ENCODE data around the gene REPIN1.

The REPIN1 gene

DNA sequence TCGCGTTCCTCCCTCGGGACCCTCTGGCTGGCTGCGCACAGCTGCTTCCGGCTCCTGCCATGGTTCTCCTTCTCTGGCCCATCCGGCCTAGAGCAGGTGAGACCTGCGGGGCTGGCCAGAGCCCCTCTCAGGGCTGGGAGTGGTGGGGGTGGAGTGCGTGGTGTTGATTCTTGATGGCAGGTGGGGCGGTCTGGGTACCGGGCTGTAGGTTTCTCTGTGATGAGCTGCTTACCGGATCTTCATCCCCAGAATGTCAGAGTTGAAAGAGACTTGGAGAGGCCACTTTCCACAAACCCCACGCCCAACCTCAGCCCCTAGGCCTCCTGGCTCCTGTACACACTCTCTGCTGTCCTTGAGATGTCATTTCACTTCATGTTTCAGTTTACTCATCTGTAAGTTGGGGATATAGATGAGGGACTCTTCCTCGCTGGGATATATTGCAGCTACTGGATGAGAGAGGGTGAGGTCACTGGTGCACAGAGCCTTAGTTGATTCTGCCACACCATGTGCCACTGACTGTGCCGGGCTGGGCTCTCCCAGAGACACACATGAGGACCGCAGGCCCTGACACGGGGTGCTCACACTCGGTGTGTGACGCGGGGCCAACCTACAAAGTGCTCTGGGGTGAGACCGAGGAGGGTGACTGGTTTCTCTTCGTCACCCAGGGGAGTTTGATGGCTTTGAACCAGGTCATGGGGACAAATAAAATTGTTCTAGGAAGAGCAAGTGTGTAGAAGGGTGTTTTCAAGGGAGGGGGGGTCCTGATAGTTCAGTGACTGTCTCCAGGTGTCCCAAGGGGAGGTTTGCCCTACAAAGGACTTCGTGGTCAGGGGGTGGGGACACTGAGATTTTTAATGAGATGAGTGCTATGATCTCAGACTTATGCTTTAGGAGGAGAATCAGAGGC lies 40.0 kb downstream of the REPIN1 start:
- no peak for DNase-seq

DNA sequence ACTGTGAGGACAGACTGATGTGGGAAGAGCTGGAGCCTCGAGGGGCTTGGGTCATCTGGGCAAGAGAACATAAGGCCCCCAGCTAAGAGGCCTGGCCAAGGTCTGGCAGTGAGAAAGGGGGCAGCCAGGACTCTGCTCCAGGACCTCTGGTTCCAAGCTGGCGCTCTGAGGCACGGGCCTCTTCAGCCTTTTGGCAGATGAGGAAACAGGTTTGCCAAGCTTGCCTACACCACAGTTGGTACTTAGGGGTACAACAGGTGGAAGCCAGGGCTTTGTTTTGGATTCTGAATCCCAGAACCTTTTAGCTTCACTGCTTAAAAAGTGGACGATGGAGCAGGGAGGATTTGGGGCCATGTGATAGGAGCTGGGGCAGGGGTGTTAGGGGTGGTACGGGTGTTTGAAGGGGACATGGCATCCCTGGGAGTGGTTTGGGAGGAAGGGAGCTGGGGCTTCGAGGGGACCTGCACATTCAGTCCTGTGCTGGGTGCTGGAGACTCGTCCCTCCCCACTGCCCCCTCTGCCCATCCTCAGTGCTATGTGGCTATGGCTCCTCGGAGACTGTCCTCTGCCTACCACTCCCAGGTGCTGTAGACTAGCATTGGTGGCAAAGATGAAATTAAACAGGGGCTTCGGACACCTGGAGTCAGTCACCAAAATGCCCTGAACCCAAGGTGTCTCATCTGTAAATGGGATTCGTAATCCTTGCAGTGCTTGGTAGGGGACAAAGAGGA lies 40.8 kb downstream of the REPIN1 start:
- no peak for DNase-seq

DNA sequence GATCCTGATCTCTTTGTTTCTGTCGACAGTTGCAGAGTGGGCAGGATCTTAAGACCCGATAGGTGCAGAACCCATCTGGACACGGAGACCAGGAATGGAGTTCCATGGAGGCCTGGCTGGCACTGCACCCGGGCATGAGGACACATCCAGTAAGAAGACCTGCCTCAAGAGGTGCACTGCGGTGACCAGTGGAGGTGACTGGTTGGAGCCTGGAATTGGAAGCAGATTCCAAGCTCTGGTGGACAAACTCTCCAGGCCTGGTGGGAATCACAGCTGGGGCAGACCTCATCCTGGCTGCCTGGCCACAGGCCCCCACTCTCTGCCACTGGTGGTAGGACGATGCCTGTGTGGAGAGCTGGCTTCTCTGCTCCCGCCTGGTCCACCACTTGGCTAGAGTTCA lies 41.5 kb downstream of the REPIN1 start:
- no peak for DNase-seq

DNA sequence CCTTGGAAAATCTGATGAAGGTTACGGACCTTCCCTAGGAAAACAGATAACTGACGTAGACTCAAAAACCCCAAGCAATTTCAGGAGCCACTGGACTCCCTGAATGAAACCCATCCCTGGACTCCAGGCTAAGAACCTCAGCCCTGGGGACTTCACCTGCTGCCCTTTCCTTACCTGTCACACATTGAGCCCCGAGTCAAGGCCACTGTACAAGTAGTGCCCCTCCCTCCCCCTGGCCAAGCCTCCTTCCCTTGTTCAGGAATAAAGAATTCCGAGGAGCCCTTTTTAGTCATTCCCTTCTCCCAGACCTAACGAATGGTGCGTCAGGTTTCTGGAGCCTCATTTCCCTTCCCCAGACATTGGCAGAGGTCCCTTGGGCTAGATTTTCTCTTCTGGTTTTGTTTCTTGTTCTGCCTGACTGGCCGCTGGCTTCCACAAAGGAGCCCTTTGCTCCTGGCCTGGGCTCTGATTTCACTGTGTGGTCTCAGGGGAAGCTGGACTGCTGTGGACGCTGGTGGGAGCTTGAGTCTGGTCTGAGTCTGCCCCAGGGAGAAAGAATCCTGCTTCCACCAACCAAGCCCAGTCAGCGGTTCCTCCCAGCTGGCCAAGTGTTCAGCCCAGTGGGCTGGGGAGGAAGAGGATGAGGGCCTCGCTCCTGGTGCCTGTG lies 42.2 kb downstream of the REPIN1 start:
- DNase-seq = no peak

DNA sequence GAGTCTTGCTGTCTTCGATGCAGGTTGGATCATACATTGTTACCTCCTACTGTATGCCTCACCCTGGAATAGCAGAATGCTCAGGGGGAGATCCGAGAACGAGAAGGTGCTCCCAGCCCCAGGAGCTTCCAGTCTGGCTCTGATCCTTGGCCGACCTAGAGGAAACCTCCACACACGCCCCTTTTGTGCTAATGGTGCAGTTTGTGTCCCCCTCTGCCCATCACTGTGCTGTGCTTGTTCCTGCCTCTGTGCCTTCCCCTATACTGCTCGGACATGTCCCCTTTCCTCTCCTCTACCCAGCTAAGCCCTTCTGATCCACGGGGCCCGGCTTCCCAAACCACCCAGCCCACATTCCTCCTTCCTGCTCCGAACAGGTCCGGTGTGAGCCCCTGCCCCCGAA lies 43.0 kb downstream of the REPIN1 start:
- DNase-seq = no peak

DNA sequence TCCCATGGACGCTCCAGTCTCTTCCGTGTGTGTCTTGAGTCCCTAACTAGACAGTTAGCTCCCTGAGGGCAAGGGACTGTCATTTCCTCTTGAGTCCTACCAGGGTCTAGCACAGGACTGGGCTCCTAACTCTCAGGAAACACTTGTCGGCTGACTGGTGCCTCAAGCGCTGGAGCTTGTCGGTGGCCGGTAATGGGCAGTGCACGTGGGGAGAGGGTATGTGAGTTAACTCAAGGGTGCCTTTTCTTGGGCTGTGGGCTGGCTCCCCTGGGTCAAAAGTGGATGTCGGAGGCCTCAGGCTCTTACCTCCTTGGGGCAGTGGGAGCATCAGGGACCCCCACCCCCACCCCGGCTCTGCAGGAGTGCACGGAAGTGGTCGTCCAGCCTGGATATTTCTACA lies 43.4 kb downstream of the REPIN1 start:
- no peak for DNase-seq

DNA sequence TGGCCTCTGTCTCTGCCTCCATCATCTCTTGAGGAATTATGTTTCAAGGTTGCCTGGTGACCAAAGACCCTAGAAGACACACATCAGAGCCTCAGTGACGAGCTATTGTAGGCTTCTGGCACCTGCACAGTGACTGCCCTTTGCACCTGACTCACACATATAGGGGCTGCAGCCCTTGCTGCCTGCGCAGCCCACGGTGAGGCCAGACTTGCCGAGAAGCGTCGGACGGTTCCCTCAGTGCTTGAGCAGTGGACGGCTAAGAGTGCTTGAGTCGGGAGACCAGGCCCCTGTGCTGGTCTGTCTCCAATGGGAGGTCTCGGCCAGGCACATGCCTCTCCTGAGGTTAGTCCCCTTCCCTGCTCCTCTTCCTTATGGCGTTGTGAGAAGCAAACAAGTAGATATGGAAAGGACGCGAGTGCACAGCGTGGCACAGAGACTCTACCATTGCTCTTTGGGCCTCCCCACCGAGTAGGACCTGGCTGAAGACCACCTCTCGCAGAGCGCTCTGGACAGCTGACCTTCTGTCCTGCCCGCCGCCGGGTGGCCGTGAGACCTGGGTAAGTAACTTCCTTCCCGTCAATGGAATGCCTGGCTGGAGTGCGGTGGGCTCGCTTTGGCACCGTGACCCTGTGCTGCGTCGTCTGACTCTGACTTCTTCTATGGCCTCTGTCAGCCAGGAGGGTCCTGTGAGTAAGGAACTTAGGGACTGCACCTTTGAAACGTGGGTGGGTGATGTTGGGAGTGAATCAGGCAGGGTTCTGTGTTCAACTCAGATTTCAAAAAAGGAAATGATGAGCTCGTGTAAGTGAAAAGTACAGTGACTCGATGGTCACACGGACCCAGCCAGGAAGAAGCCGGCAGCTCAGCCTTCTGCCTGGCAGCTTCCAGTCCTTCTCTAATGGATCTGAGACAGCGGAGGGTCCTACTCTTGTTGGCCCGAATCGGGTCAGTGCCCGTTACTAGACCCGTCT lies 44.2 kb downstream of the REPIN1 start:
- no peak for DNase-seq

DNA sequence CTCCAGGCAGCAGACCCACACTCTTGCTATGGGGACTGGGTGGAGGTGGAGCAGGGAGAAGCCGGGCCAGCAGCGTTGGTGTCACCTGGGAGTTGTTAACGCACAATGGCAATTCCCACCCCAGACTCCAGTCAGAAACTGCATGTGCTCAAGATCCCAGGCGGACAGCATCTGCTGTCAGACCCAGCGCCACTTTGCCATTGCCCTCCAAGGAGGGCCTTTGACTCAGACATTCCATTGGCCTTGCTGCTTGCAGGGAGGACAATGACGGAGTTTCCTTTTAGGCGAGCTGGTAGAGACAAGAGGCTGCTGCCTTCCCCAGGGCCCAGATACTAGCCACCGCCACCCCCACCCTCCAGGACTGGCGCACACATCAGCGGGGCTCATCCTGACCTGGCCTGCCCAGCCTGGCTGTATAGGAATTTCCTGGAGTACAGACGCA lies 45.0 kb downstream of the REPIN1 start:
- no peak for DNase-seq

DNA sequence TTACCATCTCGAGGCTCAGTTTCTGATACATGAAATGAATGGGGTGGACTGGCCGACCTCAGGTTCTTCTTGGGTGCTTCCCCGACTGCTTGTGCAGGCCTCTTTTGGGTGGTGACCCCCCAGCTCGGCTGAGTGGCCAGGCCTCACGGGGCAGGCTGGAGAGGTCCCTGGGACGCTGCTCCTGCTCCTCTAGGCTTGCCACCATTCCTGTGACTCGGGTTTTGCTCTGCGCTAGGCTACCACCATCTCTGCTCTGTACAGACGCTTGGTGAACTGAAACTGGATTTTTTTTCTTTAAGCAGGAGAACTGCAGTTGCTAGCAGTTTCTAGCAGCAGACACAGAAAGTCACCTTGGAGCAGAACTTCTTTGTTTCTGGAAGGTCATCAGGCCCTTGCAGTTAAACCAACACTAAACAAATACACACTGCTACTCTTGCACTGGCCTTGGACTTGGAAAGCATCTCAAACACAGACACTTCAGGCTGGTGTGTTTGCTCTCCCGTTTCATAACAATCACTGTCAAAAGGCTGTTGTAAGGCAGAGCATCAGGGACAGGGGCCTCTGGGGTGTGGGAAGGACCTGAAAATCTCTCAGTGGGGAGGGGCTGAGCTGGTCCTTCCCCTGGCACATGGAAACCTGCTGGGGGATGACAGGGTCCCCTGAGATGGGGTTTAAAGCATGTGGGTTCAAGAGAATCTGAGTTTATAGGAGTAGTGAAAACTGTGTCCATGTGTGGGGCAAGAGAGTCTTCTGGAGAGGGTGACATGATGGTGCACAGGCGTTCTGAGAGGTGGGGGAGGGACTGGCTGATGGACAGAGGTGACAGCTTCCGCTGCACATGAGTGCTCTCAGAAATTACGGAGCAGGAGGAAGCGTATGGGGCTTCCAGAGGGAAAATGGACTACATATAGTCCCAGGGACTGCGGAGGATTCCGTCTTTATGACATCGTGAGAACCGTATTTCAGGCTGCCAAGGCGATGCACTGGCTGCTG lies 46.8 kb downstream of the REPIN1 start:
- no peak for DNase-seq

DNA sequence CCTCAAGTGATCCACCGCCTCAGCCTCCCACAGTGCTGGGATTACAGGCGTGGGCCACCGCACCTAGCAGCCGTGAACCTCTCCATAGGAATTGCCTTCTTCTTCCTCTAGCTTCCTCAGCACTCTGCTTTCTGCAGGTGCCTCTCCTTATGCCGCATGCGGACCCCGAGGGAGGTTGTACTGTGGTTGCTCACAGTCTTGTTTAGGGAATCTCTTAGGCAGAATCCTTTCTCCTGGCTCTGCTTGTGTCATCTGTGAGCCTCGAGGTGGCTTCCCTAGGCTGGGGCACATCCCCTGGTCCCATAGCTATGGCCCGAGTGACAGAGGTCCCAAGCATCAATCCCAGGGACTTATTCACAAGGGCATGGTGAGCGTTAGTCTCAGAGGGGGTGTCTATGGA lies 48.6 kb downstream of the REPIN1 start:
- no peak for DNase-seq

DNA sequence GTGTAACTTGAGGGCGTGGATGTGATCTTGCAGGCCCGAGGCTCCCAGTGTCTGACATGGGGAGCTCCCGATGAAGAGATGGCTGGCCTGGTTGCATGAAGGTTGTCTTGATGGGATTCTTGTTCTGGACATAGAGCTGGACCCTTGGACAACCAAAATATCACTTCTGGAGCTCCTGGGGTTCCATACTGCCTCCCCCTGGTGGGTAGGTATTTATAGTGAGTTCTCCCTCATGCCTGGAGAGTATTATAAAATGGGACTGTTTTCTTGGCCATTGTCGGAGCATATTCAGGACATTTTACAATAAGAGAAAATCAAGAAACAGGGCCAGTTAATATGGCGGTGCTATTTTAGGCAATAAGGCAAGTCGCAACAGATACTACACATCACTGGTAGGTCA lies 49.2 kb downstream of the REPIN1 start:
- no peak for DNase-seq

DNA sequence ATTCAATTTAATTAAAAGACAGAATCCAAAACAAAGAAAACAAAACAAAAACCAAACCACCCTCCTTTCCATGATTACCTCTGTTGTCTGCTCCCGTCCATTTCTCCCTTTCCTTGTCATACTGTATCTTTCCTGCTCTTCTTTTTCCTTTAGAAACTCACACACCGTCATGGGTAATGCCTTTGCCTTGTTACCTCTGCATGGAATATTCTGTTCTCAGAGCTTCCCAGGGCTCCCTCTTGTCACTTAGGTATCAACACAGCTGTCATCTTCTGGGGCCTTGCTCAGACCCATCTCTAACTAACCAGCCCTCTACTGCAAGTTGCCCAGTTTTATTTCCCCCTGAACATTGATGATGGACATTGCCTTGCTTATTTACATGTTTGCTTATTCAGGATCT lies 51.6 kb downstream of the REPIN1 start:
- no peak for DNase-seq

DNA sequence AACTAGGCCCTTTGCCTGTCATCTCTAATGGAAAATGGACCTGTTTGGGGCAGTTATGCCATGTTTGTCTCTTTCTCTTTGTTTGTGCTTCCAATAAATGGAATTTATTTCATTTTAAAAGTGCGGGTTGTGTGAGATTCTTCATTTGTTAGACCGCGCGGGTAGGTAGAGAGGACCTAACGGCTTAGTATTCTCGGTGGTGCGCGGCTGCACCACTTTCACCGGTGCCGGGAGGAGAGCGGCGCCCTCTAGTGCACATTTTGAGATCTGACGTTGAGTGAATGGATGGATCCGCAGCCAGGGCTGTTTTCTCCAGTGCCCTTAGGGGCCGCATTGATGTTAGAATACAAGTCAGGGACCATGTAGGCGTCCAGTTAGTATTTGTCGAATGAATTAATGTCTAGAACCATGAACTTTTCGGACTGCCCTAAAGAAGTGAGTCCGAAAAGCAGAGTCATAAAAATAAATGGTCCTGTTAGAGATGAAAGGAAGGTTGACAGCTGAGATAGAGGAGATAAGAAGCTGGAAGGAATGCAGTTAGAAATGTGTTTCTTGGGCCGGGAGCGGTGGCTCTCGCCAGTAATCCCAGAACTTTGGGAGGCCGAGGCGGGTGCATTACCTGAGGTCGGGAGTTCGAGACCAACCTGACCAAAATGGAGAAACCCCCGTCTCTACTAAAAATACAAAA lies 52.5 kb downstream of the REPIN1 start:
- DNase-seq = peak; percentile 82 to 88

DNA sequence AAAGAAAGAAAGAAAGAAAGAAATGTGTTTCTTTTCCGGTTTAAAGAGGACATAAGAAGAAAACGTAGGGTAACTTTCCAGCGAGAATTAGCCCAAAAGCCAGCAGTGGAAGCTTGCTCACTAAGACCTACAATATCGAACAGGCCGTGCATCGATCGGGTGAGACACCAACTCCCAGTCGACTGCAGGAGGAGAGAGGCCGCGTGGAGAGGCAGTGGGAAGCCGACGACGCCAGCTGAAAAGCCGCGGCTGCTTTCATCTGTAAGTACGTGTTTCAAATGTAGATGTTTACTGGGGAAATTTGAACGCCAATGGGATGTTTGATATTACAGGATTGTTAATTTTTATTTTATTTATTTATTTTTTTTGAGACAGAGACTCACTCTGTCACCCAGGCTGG lies 53.2 kb downstream of the REPIN1 start:
- no peak for DNase-seq
